GM18499 (cell line): ENCODE measurements around the gene SEC24B.
A peak's percentile ranks its signal among the peaks of the same experiment; 100 is the strongest.

Experiments used
- ATAC-seq: cut with Tn5 transposase; IDR thresholded peaks from one replicate; pipeline ENCODE4 v1.9.1; 2021; ENCODE audit warnings: moderate number of reproducible peaks; ENCODE audit not compliant: insufficient read depth, unreplicated experiment

The SEC24B gene

DNA sequence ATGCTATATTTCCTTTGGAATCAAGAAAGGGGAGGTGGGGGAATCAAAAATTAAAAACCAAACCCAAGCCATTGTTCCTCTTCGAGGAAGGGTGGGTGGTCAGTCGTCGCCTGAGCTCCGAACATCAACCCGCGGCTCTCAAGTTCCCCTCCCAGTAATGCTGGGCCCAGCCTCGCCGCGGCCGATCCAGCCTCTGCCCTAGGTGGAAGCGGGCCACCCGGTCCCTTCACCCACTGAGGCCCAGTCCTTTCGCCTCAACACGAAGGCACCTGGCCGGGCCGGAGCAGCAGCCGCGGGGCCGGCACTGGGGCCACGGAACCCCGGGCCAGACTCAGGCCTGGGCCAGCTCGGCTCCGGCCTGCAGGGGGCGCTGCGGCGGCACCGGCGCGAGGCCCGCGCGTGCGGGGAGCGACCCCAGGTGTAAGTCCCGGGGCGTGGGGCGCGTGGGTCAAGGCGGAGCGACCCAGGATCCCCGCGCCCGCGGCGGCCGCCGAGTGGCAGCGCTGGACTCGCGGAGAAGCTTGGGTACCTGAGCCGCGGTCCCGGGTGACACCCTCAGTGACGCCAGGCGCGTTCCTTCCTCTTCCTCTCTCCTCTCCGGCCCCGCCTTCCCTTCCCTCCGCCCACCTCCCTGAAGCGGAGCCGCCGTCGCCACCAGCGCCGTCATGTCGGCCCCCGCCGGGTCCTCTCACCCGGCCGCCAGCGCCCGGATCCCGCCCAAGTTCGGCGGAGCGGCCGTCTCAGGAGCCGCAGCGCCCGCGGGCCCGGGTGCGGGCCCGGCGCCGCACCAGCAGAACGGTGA lies at the start of gene SEC24B:
Gene SEC24B, plus strand, starts transcription at position 611 of the 802 bp plus-strand sequence. Its CDS starts 55 bp downstream, at position 666.
- peak; percentile 73 for ATAC-seq

DNA sequence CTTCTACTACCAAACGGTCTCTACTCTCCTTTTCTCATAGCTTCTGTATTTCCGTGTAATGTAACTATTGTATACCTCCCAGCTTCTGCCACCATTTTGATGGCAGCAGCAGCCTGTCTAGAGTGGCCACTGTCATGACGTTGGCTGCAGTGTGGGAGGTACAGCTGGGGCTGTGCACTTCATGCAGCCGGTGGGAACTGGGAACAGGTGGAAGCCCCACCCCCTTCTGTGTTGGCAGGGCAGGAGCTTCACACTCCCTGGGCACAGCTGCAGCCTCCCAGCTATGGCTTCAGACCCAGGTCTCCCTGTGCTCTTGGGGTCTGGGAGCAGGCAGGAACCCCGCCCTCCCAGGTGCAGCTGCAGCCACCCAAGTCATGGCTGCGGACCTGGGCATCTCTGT lies 49.8 kb upstream of the SEC24B start:
- no peak for ATAC-seq

DNA sequence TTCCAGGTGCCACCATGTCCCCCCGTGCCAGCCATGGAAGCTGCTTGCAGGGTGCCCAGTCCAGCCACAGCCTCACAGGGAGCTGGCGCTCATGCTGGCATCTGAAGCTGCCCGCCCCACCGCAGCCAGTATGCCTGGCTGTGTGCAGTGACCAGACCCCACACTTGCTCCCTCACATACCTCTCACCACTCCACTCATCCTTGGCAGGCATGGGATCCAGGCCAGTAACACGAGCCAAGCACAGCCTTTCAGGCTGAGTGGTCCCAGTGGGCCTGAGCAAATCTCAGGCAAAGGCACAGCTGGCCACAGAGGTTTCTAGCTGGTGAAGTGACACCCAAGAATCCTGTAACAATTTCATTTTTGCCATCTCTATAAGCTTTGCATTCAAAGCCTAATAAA lies 48.4 kb upstream of the SEC24B start:
- ATAC-seq, result no peak

DNA sequence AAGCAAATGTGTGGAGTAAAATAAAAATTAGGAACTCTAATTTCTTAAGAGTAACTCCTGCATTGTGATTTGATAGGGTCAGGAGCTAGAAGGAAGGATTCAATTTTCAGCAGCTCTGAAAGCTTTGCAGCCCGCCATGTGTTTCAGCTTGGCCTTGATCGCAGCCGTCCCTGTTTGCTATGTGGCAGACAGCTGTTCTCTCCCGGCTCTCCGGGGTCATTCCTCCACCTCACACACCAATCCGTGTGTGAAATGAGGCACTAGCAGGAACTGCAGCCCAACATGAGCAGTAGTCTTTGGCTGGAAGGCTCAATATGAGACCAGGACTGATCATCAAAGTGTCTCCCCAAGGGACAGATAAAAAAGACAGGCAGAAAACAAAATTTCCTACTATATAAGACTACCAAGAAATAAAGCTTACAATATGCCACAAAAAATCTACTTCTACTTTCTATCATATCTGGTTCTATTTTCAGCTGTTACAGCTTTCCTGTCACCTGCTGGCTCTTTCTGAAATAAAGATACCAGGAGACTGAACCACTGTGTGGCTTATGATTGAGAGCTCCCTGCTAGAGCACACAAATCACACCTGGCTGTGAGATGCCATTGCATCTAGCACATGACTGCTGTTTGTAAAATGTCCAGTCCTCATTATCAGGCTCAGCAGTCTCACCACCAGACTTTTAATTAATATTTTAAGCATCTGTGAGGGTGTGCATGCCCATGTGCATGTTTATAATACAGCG lies 44.1 kb upstream of the SEC24B start:
- no peak for ATAC-seq

DNA sequence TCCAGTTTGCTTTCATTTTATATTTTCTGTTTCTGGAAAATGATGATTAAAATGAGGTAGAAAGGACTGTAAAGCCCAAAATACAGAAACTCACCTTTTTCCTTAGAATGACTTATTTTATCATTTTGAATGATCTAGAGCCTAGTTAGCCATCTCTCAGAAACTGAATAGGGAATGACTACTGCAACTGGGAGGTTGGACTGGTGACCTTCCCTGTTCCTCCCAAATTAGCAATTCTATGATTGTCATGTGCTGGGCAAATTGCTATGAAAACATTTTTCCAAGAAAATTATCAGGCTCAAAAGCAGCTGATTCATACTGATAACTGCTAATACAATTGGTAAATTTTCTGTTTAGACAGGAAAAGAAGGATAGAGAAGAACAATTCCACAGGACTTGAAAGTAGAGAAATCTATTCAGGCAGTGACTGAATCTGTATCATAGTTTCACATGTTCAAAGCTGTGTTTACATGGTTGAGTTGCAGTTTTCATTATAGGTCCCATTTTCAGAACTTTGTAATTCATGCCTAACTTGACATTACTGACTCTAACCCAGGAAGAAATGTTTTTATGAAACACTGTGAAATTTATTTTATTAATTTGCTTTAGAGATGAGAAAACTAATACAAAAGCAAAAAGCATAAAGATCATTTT lies 43.4 kb upstream of the SEC24B start:
- no peak for ATAC-seq

- no peak for ATAC-seq
These were observed 37.9 kb upstream of the SEC24B start for GRCh38 chr4:109395694-109396093.

- ATAC-seq, result no peak
These were observed 34.7 kb upstream of the SEC24B start for GRCh38 chr4:109398928-109399327.

- peak; percentile 60 for ATAC-seq
These were observed 27.2 kb upstream of the SEC24B start for GRCh38 chr4:109406337-109406931.

DNA sequence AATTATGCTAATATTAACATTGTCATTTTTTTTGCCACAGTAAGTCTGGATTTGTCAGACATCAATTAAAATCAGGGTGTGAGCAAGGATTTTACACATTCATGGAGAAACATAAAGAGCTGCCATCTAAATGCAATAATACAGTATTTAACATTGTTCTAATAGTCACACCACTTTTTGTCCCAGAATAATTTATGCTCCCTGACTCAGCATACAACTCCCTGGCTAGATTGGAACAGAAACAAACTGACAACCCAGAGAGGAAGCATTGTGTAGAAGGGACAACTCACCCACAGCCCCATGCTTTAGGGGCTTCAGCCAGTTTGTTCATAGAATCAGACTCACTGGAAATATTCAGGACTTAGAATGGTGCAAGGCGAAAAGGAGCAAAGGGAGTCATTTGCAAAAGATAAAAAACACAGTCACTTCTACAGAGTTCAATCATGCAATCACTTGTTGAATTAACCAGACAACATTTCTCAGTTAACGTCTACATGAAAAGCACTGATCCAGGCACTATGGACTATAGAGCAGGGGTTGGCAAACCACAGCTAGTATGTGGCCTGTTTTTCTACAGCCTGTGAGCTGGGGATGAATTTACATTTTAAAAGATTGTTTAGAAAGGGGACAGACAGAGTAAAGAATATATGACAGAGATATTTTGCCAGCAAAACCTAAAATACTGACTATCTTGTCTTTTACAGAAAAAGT lies 26.4 kb upstream of the SEC24B start:
- no peak for ATAC-seq

GRCh38 chr4:109408711-109409110 lies 24.9 kb upstream of the SEC24B start:
- ATAC-seq, result no peak

DNA sequence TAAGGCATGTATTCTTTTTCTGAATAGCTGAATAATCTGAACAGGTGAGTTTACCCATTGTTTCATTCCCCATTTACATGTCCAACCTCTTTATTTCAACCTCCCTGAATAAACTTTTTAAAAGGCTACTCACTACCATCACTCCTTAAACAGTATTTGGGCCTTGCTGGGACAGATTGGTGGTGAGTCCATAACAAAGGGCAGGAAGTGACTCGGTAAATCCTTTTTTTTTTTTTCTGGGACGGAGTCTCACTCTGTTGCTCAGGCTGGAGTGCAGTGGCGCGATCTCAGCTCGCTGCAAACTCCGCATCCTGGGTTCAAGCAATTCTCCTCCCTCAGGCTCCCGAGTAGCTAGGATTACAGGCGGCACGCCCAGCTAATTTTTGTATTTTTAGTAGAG lies 23.4 kb upstream of the SEC24B start:
- ATAC-seq, result no peak

DNA sequence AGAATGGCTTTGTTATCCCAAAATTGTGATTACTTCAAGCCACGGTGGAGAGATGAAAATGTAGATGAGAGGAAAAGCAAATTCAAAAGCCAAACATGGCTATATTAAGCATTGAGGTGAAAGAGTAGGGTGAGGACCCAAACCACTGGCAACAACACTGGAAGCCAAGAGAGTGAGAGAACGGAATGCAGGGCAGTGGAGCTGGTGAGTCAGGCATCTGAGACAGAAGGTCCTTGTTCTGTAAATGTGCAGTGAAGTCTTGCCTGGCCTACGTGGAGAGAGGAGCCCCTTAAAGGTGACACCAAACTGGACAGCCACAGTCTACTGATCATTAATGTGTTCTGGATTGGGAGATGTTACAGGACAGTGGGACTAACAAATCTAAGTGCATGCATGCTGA lies 22.8 kb upstream of the SEC24B start:
- ATAC-seq, result no peak

- ATAC-seq, result no peak
These were observed 21.7 kb upstream of the SEC24B start for GRCh38 chr4:109411964-109412363.

DNA sequence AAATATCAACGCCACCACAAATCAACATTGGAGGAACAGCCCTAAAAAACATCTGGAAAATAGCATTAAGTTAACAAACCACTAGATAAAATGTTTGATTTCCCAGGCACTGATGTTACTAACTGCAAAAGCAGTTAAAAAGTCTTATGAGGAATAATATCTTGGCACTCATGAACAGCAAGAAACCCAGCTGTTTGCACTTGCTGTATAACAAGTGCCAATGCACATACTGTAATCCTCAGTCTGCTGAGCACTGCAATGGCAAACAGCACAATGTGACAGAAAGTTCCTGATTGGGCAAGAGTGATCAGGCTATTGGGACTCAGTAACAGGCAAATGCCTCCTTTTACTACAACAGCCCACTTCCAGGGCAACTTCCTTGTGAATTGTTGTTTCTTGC lies 20.8 kb upstream of the SEC24B start:
- ATAC-seq, result no peak

- no peak for ATAC-seq
These were observed 18.7 kb upstream of the SEC24B start for GRCh38 chr4:109414938-109415337.

- no peak for ATAC-seq
These were observed 15.0 kb upstream of the SEC24B start for GRCh38 chr4:109418588-109418987.

- no peak for ATAC-seq
These were observed 13.9 kb upstream of the SEC24B start for GRCh38 chr4:109419679-109420078.

- ATAC-seq, result no peak
These were observed 9.3 kb upstream of the SEC24B start for GRCh38 chr4:109424093-109424841.

DNA sequence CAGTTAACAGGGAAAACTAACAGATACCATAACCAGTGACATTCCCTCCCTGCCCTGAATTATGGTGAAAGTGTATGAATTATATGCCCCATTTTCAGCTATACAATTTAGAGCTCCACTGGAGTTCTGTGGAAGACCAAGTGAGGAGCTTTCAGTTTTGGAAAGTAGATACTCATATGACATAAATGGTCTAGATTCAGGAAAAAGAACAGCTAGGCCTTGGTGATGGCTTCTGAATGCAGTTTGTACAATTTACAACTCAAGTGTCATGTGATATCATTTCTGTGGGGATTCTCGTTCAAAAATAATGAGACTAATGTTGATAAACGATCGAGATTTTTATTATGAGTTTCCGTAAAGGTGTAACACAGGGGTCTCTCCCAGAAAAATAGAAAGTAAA lies 8.2 kb upstream of the SEC24B start:
- ATAC-seq, result no peak

- no peak for ATAC-seq
These were observed 4.1 kb upstream of the SEC24B start for GRCh38 chr4:109429545-109429944.
